Skin epidermis (tissue), 12 donors: ENCODE data around the gene DEFB132.

Experiments used
- H3K27ac ChIP-seq, 21 experiments: fragments of 200-600 bp; sonication (generic) in 11 of 21; one replicate each; pipeline ENCODE4 v1.5.0; 2020; ENCODE audit warnings: mild to moderate bottlenecking in 3 of 21, inconsistent platforms in 2 of 21, moderate library complexity in 2 of 21
- H3K4me3 ChIP-seq, 7 experiments: fragments of 200-600 bp; sonication (generic) in 2 of 7; one replicate each; pipeline ENCODE4 v1.5.0; 2020; ENCODE audit warnings: inconsistent platforms in 2 of 7, mild to moderate bottlenecking in 2 of 7, moderate library complexity in 1 of 7

DEFB132 gene

DNA sequence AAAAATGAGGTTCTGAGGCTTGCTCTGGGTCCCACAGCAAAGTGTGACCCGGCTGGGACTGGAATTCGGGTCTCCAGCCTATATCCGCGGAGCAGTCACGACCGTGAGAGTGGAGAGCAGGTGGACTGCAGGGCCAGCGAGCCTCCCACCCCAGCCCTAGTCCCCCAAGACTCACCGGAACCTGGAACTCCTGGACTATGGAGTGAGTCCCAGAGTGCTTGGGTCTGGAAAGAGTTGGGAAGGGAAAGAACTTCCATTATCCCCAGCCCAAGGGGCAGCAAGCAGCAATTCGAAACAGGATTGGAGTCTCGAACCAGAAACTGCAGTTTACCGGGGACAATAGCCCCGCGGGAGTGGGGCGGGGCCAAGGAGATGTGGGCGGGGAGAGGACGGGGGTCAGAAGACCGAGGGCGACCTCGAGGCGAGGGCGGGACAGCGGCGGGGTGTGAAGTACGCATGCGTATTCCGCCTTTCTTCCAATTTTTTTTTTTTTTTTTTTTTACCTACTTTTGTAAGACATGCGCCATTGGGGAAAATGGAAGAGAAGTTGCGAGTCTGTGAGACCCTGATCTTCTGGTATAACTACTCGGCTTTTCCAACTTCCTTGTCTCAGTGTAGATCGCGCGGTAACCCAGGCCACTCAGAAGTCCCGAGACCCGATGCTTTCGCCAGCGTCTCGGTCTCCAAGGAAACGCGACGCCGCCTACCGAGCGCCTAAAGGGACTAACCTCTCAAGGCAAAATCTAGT is 32.7 kb downstream of the DEFB132 start, which contains the start of gene C20orf96:
TSS of gene C20orf96 (minus strand) at position 667 of the 748 bp plus-strand sequence. CDS start at position 527, 140 bp downstream.
- H3K27ac ChIP-seq: peak within 1 kb of the TSS in 20 of 21 experiments; percentile 28 to 82 (median 68)
- peak within 1 kb of the TSS; percentile 34 to 55 (median 47) for H3K4me3 ChIP-seq

DNA sequence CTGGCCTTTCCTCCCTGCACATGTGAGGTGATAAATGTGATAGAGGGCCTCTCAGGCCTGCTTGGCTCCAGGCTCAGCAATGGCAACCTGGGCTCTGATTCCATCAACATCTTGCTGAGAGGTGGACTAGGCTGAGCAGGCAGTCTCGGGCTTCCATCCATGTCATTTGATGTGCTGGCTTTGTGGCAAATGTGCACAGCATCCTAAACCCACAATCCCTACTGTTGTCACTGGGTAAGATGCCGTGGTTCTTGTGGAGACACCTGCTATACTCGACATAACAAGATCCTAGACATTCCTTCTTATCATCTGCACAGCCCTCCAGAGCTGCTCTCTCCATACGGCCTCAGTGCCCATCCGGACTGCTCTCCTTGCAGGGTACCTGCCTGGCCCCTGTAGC is 37.1 kb downstream of the DEFB132 start:
- H3K4me3 ChIP-seq: no peak overlapping the region
- H3K27ac ChIP-seq: no peak overlapping the region

DNA sequence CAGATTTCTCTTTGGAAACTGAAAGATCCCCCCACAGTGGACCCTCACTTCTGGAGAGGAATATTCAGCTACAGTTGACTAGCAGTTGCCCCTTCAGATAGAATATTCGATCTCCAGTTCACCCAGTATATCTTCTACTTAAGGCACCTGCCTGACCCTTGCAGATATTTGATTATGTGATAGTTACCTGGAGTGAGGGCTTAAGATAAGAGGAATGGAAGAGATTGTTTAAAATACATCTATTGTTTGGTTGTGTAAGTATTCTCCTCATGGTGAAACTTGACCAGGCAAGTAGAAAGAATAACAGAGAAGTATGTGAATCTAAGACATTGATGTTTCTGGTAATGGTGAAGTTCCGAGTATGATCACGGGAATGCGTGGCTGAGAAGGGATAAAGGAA is 38.3 kb downstream of the DEFB132 start:
- Histone ChIP-seq H3K27ac (no peak overlapping the region), H3K4me3 (no peak overlapping the region)

DNA sequence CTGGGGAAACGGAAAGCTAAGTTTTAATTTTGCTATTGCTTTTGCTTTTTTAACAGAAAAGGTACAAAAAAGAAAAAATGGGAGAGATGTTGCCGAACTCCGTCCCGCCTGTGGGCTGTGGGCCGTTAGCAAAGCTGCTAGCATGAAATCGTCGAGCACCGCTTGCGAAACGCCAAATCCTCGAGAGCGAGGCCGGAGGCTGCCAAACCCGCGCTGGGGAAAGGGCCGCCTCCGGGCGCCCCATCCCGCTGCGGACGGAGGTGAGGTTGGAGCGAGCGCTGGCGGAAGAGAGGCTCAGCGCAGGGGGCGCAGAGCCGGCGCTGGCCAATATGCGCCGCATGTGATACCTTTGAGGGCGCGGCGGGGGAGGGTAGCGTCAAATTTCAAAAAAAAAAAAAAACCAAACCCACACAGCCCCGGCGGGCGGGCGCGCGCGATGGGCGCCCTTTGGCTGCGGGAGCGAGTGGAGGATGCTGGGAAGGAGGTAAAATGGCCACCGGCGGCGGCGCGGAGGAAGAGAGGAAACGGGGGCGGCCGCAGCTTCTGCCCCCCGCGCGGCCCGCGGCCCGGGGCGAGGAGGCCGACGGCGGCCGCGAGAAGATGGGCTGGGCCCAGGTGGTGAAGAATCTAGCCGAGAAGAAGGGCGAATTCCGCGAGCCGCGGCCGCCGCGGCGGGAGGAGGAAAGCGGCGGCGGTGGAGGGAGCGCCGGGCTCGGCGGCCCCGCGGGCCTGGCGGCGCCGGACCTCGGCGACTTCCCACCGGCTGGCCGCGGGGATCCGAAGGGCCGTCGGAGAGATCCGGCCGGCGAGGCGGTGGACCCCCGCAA is 39.8 kb downstream of the DEFB132 start, which contains the start of gene ZCCHC3:
TSS of gene ZCCHC3 (plus strand) at position 473 of the 827 bp plus-strand sequence. CDS start at position 490, 17 bp downstream.
- H3K27ac ChIP-seq: peak within 1 kb of the TSS; percentile 88 to 100 (median 98)
- H3K4me3 ChIP-seq: peak within 1 kb of the TSS; percentile 65 to 88 (median 82)

DNA sequence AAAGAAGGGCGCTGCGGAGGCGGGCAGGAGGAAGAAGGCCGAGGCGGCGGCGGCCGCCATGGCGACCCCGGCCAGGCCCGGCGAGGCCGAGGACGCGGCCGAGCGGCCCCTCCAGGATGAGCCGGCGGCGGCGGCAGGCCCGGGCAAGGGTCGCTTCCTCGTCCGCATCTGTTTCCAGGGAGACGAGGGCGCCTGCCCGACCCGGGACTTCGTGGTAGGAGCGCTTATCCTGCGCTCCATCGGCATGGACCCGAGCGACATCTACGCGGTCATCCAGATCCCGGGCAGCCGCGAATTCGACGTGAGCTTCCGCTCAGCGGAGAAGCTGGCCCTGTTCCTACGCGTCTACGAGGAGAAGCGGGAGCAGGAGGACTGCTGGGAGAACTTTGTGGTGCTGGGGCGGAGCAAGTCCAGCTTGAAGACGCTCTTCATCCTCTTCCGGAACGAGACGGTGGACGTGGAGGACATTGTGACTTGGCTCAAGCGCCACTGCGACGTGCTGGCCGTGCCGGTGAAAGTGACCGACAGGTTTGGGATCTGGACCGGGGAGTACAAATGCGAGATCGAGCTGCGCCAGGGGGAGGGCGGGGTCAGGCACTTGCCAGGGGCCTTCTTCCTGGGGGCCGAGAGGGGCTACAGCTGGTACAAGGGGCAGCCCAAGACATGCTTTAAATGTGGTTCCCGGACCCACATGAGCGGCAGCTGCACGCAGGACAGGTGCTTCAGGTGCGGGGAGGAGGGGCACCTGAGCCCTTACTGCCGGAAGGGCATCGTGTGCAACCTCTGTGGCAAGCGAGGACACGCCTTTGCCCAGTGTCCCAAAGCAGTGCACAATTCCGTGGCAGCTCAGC is 40.6 kb downstream of the DEFB132 start:
- Histone ChIP-seq H3K4me3 (peak overlapping the region; percentile 65 to 88 (median 82)), H3K27ac (peak overlapping the region; percentile 88 to 100 (median 98))

DNA sequence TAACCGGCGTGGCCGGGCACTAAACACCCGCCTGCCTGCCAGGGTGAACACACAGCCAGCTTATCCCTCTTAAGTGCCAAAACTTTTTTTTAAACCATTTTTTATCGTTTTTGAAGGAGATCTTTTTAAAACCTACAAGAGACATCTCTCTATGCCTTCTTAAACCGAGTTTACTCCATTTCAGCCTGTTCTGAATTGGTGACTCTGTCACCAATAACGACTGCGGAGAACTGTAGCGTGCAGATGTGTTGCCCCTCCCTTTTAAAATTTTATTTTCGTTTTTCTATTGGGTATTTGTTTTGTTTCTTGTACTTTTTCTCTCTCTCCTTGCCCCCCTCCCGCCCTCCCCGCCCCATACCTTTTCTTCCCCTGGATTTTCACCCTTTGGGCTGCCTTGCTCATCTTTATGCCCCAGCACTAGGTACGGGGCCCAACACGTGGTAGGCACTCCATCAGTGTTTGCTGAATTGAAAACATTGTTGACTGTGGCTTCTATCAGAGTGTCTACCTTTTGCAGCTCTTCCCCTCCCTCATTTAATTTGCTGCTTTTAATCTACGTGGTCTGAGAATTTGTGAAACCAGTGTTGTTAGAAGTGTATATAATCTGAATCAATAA is 41.4 kb downstream of the DEFB132 start:
- H3K4me3 ChIP-seq: peak overlapping the region; percentile 65 to 88 (median 82)

DNA sequence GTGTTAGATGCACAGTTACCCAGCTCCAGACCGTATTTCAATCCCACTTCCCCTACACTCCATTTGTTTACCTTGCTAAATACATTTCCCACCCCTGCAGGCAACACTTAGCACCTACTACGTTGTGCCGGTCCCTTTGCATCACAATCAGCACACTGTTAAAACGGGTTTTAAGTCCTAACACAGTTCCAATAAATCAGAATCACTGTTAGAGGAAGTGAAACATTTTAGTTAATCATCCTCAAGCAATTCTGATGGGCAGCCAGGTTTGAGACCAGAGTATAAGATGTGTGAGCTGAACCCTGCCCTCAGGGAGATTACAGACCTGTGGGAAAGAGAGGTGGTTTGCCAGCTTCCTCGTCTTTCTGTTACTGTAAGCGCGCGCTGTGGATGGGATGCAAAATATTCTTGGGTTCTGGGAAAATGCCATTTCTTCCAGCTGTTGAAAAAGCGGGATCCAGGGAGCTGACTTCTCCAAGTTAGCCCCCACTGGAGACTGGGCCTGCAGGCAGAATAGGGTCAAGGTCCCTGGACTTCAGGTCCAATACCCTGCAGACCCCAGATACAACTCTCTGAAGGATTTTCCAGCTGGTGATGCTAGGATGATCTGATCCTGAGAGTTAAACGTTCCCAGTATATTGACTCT is 42.9 kb downstream of the DEFB132 start:
- no peak overlapping the region for H3K4me3 ChIP-seq

More for the DNA sequence above, 41.4 kb downstream of the DEFB132 start:
- peak overlapping the region in 19 of 21 experiments; percentile 90 to 100 (median 98) for H3K27ac ChIP-seq

DNA sequence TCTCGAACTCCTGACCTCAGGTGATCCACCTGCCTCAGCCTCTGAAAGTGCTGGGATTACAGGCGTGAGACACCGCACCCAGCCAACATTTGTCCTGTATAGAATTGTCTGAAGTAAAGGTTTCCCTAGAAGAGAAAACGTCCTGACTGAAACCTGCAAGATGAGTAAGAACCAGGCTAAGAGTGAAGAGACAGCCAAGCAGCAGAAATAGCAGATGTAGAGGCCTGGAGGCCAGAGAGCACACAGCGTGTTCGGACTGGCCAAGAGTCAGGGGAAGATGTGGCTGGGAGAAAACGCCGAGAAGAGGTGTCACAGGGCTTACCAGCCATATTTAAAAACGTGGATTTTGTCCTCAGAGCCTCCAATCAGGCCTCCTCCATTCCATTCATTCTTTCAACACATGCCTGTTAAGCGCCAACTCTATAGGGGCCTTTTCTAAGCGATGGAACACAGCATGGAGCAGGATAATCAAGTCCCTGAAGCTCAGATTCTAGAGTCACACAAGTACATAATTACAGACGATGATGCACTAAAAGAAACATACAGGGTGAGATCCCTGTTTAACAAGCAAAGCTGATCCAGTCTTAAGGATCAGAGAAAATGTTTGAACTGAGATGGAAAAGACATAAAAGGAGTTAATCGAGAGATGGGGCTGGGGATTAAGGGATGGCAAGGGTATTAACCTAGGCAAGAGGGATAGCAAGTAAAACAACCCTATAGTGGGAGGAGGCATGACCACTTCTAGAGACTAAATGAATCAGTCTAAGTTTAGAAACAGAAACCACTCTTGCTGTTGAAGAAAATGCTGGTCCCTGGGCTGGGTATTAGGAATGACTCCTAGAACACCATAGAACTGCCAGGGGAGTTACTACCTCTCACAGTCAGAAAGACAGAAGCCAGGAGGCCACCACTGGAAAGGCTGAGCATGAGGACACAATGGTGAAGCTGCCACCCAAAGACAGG is 44.6 kb downstream of the DEFB132 start:
- peak overlapping the region in 1 of 21 experiments; percentile 14 for H3K27ac ChIP-seq
- no peak overlapping the region for H3K4me3 ChIP-seq

More for the DNA sequence above, 42.9 kb downstream of the DEFB132 start:
- peak overlapping the region in 3 of 21 experiments; percentile 19 to 34 (median 24) for H3K27ac ChIP-seq

DNA sequence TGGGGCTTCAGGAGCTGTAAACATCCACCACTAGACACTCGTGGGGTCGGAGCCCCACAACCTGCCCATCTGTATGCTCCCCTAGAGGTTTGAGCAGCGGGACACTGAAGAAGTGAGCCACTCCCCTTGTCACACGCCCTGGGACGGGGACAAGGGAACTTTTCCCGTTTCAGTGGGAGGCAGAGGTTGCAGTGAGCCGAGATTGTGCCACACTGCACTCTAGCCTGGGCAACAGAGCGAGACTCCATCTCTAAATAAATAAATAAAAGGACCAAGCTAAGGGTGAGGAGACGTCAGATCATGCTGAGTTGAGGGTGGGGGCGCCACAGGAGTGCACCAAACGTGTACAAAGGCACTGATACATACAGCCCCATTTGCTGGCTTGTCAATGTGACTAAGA is 48.2 kb downstream of the DEFB132 start:
- Histone ChIP-seq H3K27ac (no peak overlapping the region), H3K4me3 (no peak overlapping the region)

DNA sequence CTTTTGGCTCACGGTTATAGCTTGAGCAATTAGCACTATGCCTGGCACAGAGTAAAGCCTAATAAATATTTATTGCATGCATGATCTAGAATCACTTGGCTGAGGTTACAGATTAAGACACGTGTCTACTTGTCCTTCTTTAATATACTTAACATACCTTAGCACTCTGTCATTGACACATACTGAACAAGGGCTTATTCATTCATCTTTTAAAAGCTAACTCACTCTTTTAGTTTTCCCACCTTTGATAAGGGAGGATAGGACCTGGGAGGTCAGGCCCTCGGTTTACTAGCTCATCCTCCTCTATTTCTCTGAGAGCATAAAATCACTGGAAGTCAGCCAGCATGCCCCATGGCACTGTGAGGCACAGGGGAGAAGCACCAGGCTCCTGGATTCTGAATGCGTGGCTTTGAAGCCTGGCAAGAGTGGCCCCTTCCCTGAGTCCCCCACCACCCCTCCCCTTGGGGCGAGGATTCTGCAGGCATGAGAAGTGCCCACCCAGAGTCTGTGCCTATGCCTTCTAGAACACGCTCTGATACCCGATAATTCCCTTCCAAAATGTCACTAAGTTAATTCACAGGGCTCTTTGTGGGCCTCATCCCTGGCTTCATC is 51.0 kb downstream of the DEFB132 start:
- H3K4me3 ChIP-seq: no peak overlapping the region
- peak overlapping the region in 12 of 21 experiments; percentile 13 to 78 (median 62) for H3K27ac ChIP-seq

DNA sequence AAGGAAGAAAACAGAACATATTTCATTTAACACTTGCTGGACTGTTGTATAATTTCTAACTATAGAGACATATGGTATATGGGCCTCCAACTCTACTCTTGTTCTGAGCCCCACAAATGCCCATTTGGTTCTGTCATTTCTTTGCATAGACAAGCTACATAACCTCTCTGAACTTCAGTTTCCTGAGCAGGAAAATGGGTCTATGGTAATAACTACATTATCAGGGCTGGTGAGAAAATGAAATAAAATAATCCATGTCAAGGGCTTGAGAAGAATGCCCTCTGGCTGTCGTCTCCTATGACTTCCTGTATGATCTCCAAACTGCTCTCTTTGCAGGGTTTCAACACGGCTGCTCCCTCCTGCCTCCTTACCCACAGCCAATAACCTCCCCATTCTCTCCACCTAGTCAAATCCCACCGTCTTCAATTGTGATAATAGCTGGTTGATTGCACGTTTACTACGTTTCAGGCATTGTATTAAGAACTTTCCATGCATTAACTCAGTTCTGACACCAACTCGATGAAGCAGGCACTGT is 51.8 kb downstream of the DEFB132 start:
- Histone ChIP-seq H3K4me3 (peak overlapping the region in 3 of 7 experiments; percentile 28 to 37 (median 34)), H3K27ac (peak overlapping the region in 19 of 21 experiments; percentile 14 to 81 (median 71))

DNA sequence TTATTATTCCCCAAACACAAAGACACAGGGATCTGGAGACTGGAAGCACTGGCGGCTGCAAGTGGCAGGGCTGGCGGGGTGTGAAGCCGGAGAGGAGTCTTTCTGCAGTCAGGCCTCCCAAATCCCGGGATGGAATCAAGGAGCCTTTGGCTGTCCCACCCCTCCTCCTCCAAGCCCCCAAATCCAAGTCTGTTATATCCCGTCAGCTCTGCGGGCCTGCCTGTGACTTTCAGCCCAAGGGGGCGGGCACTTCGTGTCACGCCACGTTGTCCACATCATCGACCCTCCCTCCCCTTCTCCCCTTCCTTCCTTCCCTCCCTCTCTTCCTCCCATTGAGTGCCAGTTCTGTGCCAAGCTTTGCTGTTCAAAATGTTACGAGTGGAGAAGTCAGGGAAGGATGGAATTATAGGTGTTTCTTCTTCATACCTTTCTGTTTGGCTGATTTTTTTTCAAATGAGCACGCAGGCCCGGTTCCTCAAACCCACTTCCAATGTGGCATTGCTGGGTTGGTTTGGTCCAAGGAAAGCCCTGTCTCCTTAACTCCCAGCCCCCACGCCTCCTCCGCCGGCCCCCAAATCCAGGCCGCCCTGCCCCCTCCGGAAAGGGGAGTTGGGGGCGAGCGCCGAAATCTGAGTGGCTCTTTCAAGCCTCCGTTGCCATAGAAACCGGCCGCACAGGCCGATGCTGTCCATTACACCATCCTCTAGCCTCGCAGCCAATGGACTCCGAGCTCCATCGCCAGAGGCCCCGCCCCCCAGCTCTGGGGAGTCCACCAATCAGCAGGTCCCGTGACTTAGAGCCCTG is 52.5 kb downstream of the DEFB132 start:
- H3K4me3 ChIP-seq: peak overlapping the region; percentile 2 to 37 (median 28)
- H3K27ac ChIP-seq: peak overlapping the region in 19 of 21 experiments; percentile 14 to 81 (median 71)

DNA sequence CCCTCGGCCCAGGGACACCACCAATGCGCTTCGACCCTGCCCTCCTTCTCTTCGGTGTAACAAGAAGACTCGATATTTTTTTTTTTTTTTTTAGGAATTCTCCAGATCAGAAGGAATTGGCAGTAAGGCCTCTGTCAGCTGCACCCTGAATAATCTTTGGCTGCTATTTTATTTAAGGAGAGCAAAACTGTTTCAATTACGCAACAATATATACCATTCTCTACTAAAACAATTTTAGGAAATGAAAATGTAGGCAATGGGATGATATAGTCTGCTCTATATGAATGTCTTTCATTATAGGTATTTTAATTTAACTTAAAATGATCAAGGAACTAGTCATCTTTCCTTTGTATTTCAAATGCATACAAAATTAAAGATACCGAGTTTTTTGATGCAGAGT is 53.1 kb downstream of the DEFB132 start:
- Histone ChIP-seq H3K27ac (peak overlapping the region in 5 of 21 experiments; percentile 17 to 71 (median 37)), H3K4me3 (peak overlapping the region in 2 of 7 experiments; percentile 31 to 37)
